ENCODE data around the gene DGKI. TPM values are rescaled to one million over a fixed set of nuclear protein-coding genes. Genes with fewer than 3 reads are reported as not detected.

Gene DGKI
- total RNA-seq, 1 experiment from 2014 or later, result 0.15 TPM

GRCh38 chr7:137506031-137506430 lies 340.7 kb downstream of the DGKI start:
- ChIA-PET CTCF (no interaction called here), RAD21 (ENCODE audit: low non-redundant PET in 1 of 2, low total read pairs in 2 of 2, uncharacterized antibody in 2 of 2, unreplicated experiment in 2 of 2) (no interaction called here), POLR2A (no interaction called here)
- no peaks in the 10 kb centered on the region for H4K20me1 ChIP-seq (ENCODE audit: insufficient read depth)
- no peak overlapping the region for H3K4me2 ChIP-seq (ENCODE audit: low read length)
- TF ChIP-seq SRF (IDR thresholded peaks at IDR 0.05; ENCODE audit: low read depth), result no peak
- no peak for TF ChIP-seq EZH2phosphoT487 (IDR thresholded peaks at IDR 0.05; ENCODE audit: borderline replicate concordance)
- no peak overlapping the region for H3K4me3 ChIP-seq (replicated peaks in 1 of 2; ENCODE audit: low read depth in 1 of 2, low read length in 2 of 2)
- no peak overlapping the region for H2AFZ ChIP-seq (ENCODE audit: low read depth, low read length, poor library complexity, severe bottlenecking)
- BruUV-seq (replicated peaks), result no TSS peak
- no peaks in the 10 kb centered on the region for H3K36me3 ChIP-seq (ENCODE audit: control insufficient read depth in 1 of 2, insufficient read depth in 2 of 2, low read length in 2 of 2)
- H3K79me2 ChIP-seq (ENCODE audit: insufficient read depth, low read length), result no peaks in the 10 kb centered on the region
- no peaks in the 10 kb centered on the region for H3K27me3 ChIP-seq (ENCODE audit: insufficient read depth, low read length)
- no peaks in the 10 kb centered on the region for H3K4me1 ChIP-seq (ENCODE audit: control insufficient read depth in 1 of 2, insufficient read depth in 2 of 2, low read length in 2 of 2)
- no peak overlapping the region for H3K9ac ChIP-seq (ENCODE audit: low read length)
- no peaks in the 10 kb centered on the region for H3K9me2 ChIP-seq (ENCODE audit: insufficient read depth)
- H3K27ac ChIP-seq (ENCODE audit: low read depth, low read length), result no peak overlapping the region
- no peak for ATAC-seq
- intact Hi-C loops (cut with micrococcal nuclease), result no loop called here
- no peak for DNase-seq (ENCODE audit: low read depth, low spot score)
- no peaks in the 10 kb centered on the region for H3K9me3 ChIP-seq (ENCODE audit: control insufficient read depth in 1 of 2, insufficient read depth in 1 of 2, low read depth in 1 of 2, low read length in 2 of 2)

DNA sequence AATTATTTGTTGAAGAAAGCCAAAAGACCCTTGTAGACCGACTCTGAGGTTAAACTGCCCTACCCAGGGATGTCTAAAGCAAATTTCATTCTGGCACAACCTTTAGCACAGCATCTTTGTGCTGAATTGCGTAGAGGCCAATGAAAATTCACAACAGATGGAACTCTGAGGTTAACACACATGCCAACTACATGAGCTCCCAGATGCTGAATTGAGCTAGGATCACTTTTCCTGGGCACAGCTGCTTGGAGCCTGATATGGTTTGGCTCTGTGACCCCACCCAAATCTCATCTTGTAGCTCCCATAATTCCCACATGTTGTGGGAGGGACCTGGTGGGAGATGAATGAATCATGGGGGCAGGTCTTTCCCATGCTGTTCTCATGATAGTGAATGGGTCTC lies 345.2 kb downstream of the DGKI start:
- Histone ChIP-seq H3K27ac (ENCODE audit: low read depth, low read length) (no peak overlapping the region), H3K27me3 (ENCODE audit: insufficient read depth, low read length) (no peaks in the 10 kb centered on the region), H4K20me1 (ENCODE audit: insufficient read depth) (no peaks in the 10 kb centered on the region), H3K4me2 (ENCODE audit: low read length) (no peak overlapping the region), H3K79me2 (ENCODE audit: insufficient read depth, low read length) (no peaks in the 10 kb centered on the region), H2AFZ (ENCODE audit: low read depth, low read length, poor library complexity, severe bottlenecking) (no peak overlapping the region), H3K9ac (ENCODE audit: low read length) (no peak overlapping the region), H3K9me3 (ENCODE audit: control insufficient read depth in 1 of 2, insufficient read depth in 1 of 2, low read depth in 1 of 2, low read length in 2 of 2) (no peaks in the 10 kb centered on the region), H3K36me3 (ENCODE audit: control insufficient read depth in 1 of 2, insufficient read depth in 2 of 2, low read length in 2 of 2) (no peaks in the 10 kb centered on the region), H3K9me2 (ENCODE audit: insufficient read depth) (no peaks in the 10 kb centered on the region), H3K4me3 (replicated peaks in 1 of 2; ENCODE audit: low read depth in 1 of 2, low read length in 2 of 2) (no peak overlapping the region), H3K4me1 (ENCODE audit: control insufficient read depth in 1 of 2, insufficient read depth in 2 of 2, low read length in 2 of 2) (no peaks in the 10 kb centered on the region)
- DNase-seq (ENCODE audit: low read depth, low spot score), result no peak
- intact Hi-C loops (cut with micrococcal nuclease), result no loop called here
- RAD21 ChIA-PET (ENCODE audit: low non-redundant PET in 1 of 2, low total read pairs in 2 of 2, uncharacterized antibody in 2 of 2, unreplicated experiment in 2 of 2), result no interaction called here
- BruUV-seq (replicated peaks), result no TSS peak
- POLR2A ChIA-PET, result no interaction called here
- ATAC-seq, result no peak
- TF ChIP-seq POLR2A (IDR thresholded peaks at IDR 0.05; ENCODE audit: borderline replicate concordance, extremely low read depth, insufficient read depth, insufficient read length), result no peak
- TF ChIP-seq SP1 (IDR thresholded peaks at IDR 0.05; ENCODE audit: low read depth), result no peak
- no peak for TF ChIP-seq EZH2 (IDR thresholded peaks at IDR 0.05)
- no peak for TF ChIP-seq EZH2phosphoT487 (IDR thresholded peaks at IDR 0.05; ENCODE audit: borderline replicate concordance)
- TF ChIP-seq YY1 (IDR thresholded peaks at IDR 0.05; ENCODE audit: extremely low read depth, insufficient replicate concordance, low read depth, low read length), result no peak
- CTCF ChIA-PET, result no interaction called here

Data from HCT116 (cell line).